Measurements from ENCODE around the gene TGFB2. TPM values are rescaled to one million over a fixed set of nuclear protein-coding genes. Genes with fewer than 3 reads are reported as not detected.

TGFB2 gene
- total and polyA plus RNA-seq, 2 experiments from 2014 or later: 0.31 to 1.4 TPM

DNA sequence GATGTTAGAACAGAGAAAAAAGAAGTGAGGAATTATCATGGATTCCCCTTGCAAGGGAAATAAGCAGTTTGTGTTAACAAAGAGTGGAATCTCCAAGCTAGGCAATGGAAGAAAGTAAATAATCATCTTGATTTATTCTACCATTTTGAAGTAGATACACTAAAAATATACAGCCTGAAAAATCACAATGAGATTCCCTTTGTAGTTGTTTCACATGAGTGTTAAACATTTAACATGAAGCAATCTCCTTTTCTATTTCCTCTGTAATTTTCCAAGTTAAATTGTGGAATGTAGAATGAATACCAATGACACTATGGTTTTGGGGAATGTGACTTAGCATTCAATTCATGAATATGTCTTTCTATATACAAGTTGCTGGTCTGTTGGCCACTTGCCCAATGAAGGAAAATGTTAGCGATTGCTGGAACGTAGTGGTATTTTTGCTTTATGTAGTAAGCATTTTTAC, 5.7 kb downstream of the TGFB2 start (continued):
- TF ChIP-seq, protein P1, sequence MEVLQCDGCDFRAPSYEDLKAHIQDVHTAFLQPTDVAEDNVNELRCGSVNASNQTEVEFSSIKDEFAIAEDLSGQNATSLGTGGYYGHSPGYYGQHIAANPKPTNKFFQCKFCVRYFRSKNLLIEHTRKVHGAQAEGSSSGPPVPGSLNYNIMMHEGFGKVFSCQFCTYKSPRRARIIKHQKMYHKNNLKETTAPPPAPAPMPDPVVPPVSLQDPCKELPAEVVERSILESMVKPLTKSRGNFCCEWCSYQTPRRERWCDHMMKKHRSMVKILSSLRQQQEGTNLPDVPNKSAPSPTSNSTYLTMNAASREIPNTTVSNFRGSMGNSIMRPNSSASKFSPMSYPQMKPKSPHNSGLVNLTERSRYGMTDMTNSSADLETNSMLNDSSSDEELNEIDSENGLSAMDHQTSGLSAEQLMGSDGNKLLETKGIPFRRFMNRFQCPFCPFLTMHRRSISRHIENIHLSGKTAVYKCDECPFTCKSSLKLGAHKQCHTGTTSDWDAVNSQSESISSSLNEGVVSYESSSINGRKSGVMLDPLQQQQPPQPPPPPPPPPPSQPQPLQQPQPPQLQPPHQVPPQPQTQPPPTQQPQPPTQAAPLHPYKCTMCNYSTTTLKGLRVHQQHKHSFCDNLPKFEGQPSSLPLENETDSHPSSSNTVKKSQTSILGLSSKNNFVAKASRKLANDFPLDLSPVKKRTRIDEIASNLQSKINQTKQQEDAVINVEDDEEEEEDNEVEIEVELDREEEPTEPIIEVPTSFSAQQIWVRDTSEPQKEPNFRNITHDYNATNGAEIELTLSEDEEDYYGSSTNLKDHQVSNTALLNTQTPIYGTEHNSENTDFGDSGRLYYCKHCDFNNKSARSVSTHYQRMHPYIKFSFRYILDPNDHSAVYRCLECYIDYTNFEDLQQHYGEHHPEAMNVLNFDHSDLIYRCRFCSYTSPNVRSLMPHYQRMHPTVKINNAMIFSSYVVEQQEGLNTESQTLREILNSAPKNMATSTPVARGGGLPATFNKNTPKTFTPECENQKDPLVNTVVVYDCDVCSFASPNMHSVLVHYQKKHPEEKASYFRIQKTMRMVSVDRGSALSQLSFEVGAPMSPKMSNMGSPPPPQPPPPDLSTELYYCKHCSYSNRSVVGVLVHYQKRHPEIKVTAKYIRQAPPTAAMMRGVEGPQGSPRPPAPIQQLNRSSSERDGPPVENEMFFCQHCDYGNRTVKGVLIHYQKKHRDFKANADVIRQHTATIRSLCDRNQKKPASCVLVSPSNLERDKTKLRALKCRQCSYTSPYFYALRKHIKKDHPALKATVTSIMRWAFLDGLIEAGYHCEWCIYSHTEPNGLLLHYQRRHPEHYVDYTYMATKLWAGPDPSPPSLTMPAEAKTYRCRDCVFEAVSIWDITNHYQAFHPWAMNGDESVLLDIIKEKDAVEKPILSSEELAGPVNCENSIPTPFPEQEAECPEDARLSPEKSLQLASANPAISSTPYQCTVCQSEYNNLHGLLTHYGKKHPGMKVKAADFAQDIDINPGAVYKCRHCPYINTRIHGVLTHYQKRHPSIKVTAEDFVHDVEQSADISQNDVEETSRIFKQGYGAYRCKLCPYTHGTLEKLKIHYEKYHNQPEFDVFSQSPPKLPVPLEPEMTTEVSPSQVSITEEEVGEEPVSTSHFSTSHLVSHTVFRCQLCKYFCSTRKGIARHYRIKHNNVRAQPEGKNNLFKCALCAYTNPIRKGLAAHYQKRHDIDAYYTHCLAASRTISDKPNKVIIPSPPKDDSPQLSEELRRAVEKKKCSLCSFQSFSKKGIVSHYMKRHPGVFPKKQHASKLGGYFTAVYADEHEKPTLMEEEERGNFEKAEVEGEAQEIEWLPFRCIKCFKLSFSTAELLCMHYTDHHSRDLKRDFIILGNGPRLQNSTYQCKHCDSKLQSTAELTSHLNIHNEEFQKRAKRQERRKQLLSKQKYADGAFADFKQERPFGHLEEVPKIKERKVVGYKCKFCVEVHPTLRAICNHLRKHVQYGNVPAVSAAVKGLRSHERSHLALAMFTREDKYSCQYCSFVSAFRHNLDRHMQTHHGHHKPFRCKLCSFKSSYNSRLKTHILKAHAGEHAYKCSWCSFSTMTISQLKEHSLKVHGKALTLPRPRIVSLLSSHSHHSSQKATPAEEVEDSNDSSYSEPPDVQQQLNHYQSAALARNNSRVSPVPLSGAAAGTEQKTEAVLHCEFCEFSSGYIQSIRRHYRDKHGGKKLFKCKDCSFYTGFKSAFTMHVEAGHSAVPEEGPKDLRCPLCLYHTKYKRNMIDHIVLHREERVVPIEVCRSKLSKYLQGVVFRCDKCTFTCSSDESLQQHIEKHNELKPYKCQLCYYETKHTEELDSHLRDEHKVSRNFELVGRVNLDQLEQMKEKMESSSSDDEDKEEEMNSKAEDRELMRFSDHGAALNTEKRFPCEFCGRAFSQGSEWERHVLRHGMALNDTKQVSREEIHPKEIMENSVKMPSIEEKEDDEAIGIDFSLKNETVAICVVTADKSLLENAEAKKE (CRISPR knock-in tag; IDR thresholded peaks at IDR 0.05): no peak
- TF ChIP-seq, protein P2, sequence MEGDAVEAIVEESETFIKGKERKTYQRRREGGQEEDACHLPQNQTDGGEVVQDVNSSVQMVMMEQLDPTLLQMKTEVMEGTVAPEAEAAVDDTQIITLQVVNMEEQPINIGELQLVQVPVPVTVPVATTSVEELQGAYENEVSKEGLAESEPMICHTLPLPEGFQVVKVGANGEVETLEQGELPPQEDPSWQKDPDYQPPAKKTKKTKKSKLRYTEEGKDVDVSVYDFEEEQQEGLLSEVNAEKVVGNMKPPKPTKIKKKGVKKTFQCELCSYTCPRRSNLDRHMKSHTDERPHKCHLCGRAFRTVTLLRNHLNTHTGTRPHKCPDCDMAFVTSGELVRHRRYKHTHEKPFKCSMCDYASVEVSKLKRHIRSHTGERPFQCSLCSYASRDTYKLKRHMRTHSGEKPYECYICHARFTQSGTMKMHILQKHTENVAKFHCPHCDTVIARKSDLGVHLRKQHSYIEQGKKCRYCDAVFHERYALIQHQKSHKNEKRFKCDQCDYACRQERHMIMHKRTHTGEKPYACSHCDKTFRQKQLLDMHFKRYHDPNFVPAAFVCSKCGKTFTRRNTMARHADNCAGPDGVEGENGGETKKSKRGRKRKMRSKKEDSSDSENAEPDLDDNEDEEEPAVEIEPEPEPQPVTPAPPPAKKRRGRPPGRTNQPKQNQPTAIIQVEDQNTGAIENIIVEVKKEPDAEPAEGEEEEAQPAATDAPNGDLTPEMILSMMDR (conservative IDR thresholded peaks at IDR 0.05; ENCODE audit: low read depth in 2 of 2): no peak
- TF ChIP-seq EZH2phosphoT487 (IDR thresholded peaks at IDR 0.05; ENCODE audit: unreplicated experiment) (no peak), NANOG (IDR thresholded peaks at IDR 0.05; ENCODE audit: borderline replicate concordance) (no peak), CREB1 (CRISPR knock-in tag; IDR thresholded peaks at IDR 0.05; ENCODE audit: low read depth) (no peak), EZH2 (IDR thresholded peaks at IDR 0.05; ENCODE audit: low read depth, unreplicated experiment) (no peak)

DNA sequence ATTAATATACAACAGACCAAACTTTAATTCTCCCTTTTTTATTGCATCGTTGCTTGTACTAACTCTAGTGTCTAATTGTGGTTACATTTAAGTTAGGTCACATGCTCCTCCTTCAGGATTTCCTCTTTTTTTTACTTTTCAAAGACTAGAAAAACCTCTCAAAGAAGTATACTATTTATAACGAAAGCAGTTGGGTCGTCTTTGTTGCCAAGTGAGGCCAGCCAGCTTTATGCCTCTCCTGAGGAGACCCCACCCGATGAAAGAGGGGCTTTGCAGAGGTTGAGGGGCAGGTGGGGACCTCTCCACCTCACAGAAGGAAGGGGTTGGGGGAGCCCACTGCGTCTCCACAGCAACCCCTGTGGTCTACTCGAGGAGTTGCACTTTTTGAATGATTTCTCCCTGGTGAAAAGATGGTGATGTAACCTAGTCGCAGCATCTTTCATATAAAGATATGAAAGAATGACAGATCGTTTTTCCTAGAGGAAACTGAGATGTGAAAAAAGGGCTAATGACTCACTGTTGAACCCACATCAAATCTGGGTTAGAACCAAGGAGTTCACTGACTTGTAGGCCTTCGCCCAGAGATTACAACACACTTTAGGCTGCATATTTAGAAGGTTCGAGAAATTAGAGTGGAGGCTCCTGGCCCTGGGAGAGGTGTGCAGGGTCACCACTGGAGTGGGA, 6.4 kb downstream of the TGFB2 start:
- Histone ChIP-seq H3K4me1 (ENCODE audit: insufficient read depth) (peaks cover 37% of the 10 kb centered on the region), H3K4me3 (no peak overlapping the region), H3K27me3 (ENCODE audit: insufficient read depth) (peaks cover 3% of the 10 kb centered on the region), H3K36me3 (ENCODE audit: insufficient read depth) (no peaks in the 10 kb centered on the region), H3F3A (replicated peaks; ENCODE audit: low read depth) (no peaks in the 10 kb centered on the region; the same call in 1 of the 2 replicates), H4K20me1 (replicated peaks; ENCODE audit: insufficient read depth) (no peaks in the 10 kb centered on the region), H3K79me2 (replicated peaks; ENCODE audit: insufficient read depth) (no peaks in the 10 kb centered on the region), H2AFZ (no peak overlapping the region), H3K27ac (ENCODE audit: low read depth) (no peak overlapping the region), H3K9me2 (ENCODE audit: insufficient read depth) (no peaks in the 10 kb centered on the region; the same call in 1 of the 2 replicates), H3K4me2 (peak overlapping the region; percentile 52)
- H3K36me3 Mint-ChIP-seq (ENCODE audit: low read depth): no peaks in the 10 kb centered on the region; the same call in 2 of the 3 replicates
- H3K4me3 Mint-ChIP-seq: no peak overlapping the region
- H3K27me3 Mint-ChIP-seq (ENCODE audit: insufficient read depth, low read depth, poor library complexity): peaks cover 2% of the 10 kb centered on the region
- peak overlapping the region; percentile 38; the same call in 1 of the 2 replicates for H3K27ac Mint-ChIP-seq
- H3K9me3 Mint-ChIP-seq: no peaks in the 10 kb centered on the region
- peak; percentile 70 for DNase-seq (ENCODE audit: low spot score)
- ATAC-seq: peak; percentile 49
- H3K4me1 Mint-ChIP-seq: peaks cover 35% of the 10 kb centered on the region
- TF ChIP-seq ZNF114 (CRISPR knock-in tag; IDR thresholded peaks at IDR 0.05): no peak

All from GM23338 (cell line).